HG03342 (cell line): Measurements from ENCODE around the gene FAM120A.

ENCODE experiments used
- ATAC-seq: cut with Tn5 transposase; IDR thresholded peaks from one replicate; pipeline ENCODE4 v1.9.1; 2021; ENCODE audit warnings: mild to moderate bottlenecking, moderate library complexity; ENCODE audit not compliant: unreplicated experiment

The FAM120A gene

GRCh38 chr9:93612052-93612795 lies 160.7 kb downstream of the FAM120A start:
- no peak for ATAC-seq

DNA sequence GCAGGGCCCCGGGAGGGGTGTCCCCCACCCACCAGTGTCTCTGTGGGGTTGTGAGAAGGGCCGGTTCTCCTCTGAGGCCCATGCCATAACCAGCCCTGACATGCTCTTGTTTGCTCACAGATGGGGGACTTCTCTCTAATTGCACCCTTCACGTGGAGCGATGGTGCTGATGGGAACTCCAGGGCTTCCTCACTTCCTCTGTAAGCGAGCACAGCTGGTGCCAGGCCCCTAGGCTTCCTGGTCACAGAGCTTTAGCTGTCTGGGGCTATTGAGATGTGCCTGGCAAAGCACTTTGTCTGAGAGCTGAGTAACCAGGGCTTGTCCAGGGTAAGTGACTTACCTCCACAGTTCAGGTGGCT lies 161.3 kb downstream of the FAM120A start:
- no peak for ATAC-seq

DNA sequence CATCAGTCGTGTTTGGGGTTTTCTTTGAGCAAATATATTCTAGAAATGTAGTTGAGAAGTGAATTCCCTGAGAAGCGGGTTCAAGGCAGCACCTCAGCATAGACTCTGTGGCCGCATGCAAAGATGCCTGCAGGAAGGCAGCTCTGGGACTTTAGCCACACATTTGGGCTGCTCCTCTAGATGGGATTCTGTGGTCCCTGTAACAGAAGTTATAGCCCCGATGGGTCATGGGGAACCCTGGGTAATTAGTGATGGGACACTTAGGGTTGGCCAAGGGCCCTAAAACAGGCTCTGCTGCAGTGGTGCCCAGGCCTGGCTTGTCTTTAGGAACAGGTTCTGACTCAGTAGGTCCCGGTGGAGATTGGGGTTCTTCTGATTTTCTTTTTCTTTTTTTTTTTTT lies 161.7 kb downstream of the FAM120A start:
- ATAC-seq, result no peak

DNA sequence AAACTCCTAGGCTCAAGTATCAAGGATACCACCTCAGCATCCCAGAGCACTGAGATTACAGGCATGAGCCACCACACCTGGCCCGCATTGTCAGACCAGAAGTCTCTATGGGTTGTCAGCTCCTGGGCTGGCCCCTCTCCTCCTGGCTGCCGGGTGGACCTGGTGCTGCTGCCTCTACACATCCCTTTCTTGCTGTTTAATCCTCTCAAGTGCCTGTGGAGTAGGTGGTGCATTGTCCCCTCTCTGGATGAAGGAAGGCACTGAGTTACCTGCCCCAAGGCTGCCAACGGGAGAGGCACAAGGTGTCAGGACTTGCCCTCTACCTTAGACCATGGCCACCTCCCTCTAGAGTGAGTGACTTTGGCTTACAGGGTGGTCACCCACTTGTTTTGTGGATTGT lies 162.3 kb downstream of the FAM120A start:
- no peak for ATAC-seq

GRCh38 chr9:93614830-93615468 lies 163.5 kb downstream of the FAM120A start:
- ATAC-seq, result no peak
